Upper lobe of left lung (tissue), 4 donors: ENCODE results near the gene MT1G.

Experiments
- CTCF ChIP-seq, 6 experiments: fragments of 450-650 bp in 4 of 6; fragments of 200-600 bp in 2 of 6; sonication (generic) in 2 of 6; IDR thresholded peaks; one replicate each; pipeline ENCODE4 v1.5.1; 2016 to 2019; ENCODE audit warnings: antibody characterized with exemption in 6 of 6
- POLR2A ChIP-seq, 4 donors: fragments of 450-650 bp; IDR thresholded peaks; one replicate each; pipeline ENCODE4 v1.5.1; 2016 to 2017; ENCODE audit warnings: antibody characterized with exemption in 4 of 4, mild to moderate bottlenecking in 2 of 4

GRCh38 chr16:56645838-56646237 lies 22.0 kb downstream of the MT1G start:
- TF ChIP-seq CTCF (IDR thresholded peaks at IDR 0.05) (no peak), POLR2A (IDR thresholded peaks at IDR 0.05) (no peak)
